Heart left ventricle (tissue), 13 donors: Measurements from ENCODE around the gene CACNA1F.

Source experiments
- POLR2A ChIP-seq, 2 donors: fragments of 450-650 bp; IDR thresholded peaks; one replicate each; pipeline ENCODE4 v1.6.1; 2017; ENCODE audit warnings: antibody characterized with exemption in 2 of 2, mild to moderate bottlenecking in 2 of 2, moderate library complexity in 2 of 2
- TF ChIP-seq, protein P1 (sequence below), 12 donors: fragments of 200-600 bp; sonication (generic) in 4 of 12; IDR thresholded peaks; one replicate each; pipeline versions ENCODE4 v1.5.0 to v1.8.0; 2018 to 2022; ENCODE audit warnings: antibody characterized with exemption in 12 of 12, mild to moderate bottlenecking in 5 of 12
- donor health status: ischemic (EF 13 %, LVEDD 7.1; RV severe dilation, severe dysfunction).
- donor health status: DM: no; HTN: yes; CAD: no.
- donor health status: DM: no; HTN: no; CAD: no.
- donor health status: ischemic (EF 25% LVEDD 6.9; RV normal size, moderate dysfunction).
- donor health status: ischemic (EF 25% LVEDD 5.7; RV mildly dilated, moderate dysfunction).
- donor health status: ischemic (EF 35%, LVEDD 5.7; RV mildly dilated, moderate dysfunction).
- donor health status: nonischemic (EF 11% LVEDD 7.7; RV severe dilation, severe dysfunction).
- donor health status: DM: yes; HTN: yes; CAD: no.
- donor health status: PGD.
- donor health status: ischemic (EF 29% LVEDD 5.4; RV normal size, mild dysfunction).
- donor health status: nonischemic (EF 23%, LVEDD 6.1; RV moderate dilation, normal function).

DNA sequence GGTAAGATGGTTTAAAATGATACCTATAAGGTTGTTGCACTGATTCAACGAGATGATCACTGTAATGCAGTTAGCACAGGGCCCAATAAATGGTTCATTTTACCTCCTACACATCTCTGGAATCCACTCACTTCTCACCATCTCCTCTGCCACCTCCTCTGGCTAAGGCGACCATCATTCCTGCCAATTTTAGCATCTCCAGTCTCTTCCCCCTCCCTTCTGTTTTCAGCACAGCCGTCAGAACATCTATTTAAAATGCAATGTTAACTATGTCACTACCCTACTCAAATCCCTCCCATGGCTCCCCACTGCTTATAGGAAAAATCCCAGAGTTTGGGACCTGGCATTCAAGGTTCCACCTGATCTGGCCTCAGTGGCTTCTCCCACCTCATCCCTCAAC lies 29.6 kb downstream of the CACNA1F start:
- TF ChIP-seq, protein P1, sequence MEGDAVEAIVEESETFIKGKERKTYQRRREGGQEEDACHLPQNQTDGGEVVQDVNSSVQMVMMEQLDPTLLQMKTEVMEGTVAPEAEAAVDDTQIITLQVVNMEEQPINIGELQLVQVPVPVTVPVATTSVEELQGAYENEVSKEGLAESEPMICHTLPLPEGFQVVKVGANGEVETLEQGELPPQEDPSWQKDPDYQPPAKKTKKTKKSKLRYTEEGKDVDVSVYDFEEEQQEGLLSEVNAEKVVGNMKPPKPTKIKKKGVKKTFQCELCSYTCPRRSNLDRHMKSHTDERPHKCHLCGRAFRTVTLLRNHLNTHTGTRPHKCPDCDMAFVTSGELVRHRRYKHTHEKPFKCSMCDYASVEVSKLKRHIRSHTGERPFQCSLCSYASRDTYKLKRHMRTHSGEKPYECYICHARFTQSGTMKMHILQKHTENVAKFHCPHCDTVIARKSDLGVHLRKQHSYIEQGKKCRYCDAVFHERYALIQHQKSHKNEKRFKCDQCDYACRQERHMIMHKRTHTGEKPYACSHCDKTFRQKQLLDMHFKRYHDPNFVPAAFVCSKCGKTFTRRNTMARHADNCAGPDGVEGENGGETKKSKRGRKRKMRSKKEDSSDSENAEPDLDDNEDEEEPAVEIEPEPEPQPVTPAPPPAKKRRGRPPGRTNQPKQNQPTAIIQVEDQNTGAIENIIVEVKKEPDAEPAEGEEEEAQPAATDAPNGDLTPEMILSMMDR (IDR thresholded peaks at IDR 0.05), result no peak
- TF ChIP-seq POLR2A (IDR thresholded peaks at IDR 0.05), result no peak
